NCI-H2196 treated with DMSO at 0.1 percent for 48 hours (cell line): ENCODE results near the gene RPL36.

Source experiments
- DNase-seq: peaks from one replicate; lab custom pipeline; 2025; ENCODE audit not compliant: unreplicated experiment; lab: John Stamatoyannopoulos, UW

The RPL36 gene

DNA sequence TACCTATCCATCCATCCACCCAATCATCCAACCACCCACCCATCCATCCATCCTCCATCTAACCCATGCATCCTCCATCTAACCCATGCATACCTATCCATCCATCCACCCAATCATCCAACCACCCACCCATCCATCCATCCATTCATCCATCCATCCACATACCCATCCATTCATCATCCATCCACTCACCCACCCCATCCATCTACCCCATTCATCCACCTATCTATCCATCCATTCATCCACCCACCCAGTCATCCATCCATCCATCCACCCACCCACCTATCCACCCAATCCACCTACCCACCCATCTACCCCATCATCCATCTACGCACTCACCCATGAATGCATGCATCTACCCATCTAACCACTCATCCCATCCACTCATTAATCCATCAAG is 16.3 kb upstream of the RPL36 start:
- DNase-seq = no peak

- no peak for DNase-seq
These were observed 15.4 kb upstream of the RPL36 start for GRCh38 chr19:5674714-5675113.

DNA sequence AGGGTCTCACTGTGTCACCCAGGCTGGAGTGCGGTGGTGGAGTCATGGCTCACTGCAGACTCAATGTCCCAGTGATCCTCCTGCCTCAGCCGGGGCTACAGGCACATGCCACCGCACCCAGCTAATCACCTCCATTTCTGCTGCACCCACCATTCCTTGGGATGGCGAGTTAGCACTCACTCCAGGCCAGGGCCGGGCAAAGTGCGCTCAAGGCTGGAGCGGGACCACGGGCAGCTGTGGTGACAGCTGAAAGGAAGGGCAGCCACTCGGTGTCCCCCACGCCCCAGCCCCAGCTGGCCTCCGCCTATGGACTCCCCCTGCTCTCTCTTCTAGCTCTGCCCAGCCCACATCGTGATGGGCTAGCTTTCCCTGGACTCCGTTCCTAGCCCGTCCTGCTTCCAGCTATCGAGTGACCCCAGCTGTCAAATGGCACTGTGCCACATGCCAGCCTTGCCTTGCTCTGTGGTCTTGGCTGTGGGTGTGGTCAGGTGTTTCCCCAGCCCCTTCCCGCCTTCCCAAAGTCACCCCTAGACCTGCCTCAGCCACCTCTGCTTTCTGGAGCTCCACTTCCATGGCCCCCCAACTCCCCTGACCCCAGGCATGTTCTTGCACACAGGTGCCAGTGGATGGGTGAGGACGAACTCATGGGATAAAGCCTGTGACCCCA is 13.9 kb upstream of the RPL36 start:
- DNase-seq = no peak

DNA sequence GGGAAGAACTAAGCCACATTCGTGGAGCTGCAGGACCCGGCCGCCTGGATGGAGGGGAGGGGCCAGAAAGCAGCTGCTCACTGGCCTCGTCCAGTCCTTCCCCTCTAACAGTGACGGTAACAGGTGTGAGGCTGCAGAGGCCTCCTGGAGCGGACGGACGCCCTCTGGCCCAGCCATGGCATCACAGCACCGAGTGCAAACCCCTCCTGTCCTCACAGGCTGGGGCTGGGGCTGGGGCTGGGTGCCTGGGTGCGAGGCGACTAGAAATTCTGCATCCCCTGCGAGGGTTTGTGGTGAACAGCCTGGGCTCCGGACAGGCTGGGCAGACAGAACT is 13.4 kb upstream of the RPL36 start:
- no peak for DNase-seq

- DNase-seq = no peak
These were observed 13.0 kb upstream of the RPL36 start for GRCh38 chr19:5677136-5677535.

- DNase-seq = no peak
These were observed 12.5 kb upstream of the RPL36 start for GRCh38 chr19:5677580-5677979.

DNA sequence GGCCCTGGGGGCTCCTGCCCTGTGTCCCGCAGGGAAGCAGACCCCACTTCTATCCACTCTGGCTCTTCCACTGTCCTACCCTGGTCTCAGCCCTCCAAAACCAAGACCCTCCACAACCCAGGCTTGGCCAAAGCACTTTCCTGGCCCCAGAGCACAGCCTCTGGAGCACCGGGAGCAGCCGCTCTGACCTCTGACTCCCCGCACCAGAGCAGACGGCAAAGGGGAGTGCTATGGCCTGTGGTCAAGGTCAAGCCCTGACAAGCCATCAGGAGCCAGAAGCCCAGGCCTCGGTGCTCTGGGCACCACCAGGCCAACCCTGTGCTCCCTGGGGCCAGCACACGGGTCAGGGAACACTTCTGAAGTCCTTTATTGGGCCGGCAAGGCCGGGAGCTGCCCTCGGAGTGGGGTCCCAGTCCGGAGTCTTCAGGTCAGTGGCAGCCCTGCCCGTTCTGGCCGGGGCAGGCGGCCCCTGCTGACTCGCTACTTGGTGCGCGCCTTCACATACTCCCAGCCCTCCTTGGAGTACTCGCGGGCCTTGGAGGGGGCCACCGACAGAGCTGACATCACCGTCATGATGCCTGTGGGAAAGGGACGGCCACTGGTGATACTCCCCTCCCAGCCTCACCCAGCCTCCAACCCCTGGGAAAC is 11.9 kb upstream of the RPL36 start:
- no peak for DNase-seq

DNA sequence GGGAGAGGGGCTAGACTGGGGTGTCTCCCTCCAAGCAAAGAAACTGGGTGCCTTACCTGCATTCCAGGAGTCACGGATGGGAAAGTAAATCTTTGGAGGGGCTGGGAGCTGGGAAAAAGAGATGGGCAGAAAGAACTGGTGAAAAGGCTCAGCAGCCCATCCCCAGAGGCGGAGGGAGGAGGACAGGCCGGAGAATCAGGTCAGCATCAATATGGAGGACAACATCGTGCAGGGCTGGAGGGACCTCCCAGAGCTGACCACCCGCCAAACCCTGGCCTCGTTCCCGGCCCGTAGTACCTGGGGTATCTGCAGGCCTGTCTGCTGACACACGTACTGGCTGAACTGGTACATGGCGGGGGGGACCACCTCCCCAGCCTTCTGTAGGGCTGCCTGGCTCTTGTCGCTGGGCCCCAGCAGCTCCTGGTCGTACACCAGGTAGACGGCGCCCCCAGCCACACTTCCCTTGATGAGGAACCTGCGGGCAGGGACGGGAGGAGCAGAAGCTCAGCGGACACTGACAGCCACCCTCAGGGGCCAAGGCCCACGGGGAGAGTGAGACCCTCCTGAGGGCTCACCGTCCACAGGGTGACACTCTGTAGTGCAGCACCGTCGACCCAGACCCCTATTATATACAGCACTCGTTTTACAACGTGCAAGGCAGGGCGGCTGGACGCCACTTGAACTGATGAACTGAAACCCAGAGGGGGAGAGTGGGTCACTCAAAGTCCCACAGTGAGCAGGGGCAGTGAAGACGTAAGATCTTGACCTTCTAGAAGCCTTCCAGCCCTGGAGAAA is 10.6 kb upstream of the RPL36 start:
- DNase-seq = no peak

DNA sequence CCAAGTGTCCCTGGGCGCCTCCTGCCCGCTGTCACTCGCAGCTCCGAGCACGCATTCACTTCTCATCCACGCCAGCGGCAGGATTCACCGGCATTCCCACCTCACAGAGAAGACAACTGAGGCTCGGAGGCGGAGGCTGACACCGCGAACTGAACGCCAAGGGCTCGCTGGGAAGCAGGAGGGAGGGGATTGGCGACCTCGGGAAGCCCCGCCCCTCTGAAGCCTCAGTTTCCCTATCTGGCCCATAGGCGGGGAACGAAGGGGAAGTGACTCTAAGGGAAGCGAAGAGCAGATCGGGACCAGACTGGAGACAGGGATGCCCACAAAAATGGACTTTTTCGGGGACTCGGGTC is 10.0 kb upstream of the RPL36 start:
- no peak for DNase-seq

GRCh38 chr19:5680437-5681368 is 9.4 kb upstream of the RPL36 start, which contains the start of the genes HSD11B1L and MICOS13:
Gene HSD11B1L (plus strand): TSS chr19:5681027. CDS start chr19:5684833, 3,806 bp downstream.
Gene MICOS13 (minus strand): TSS chr19:5680516. CDS start chr19:5680486, 30 bp downstream.
- DNase-seq = peak; percentile 95

DNA sequence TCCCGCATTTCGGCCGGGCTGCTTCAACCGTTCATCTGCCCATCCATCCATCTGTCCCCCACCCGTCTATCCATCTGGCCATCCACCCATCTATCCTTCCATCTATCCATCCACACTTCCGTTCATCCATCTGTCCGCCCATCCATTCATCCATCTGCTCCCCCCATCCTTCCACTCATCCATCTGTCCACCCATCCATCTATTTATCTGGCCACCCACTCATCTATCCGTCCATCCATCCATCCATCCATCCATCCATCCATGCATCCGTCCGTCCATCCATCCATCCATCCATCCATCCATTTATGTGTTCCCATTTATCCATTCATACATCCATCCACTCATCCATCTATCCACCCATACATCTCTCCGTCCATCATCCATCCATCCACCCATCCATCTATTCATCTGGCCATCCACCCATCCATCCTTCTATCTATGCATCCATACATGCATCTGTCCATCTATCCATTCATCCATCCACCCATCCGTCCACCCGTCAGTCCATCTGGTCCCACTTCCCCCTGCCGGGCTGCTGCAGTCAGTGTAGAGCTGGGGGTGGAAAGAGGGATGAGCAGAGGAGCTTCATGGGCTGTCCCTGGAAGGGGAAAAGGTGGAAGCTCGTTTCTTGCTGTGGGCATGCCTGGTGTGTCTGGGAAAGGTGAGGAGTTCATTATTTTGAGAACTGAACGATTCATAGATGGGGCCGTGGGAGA is 8.5 kb upstream of the RPL36 start:
- DNase-seq = no peak

DNA sequence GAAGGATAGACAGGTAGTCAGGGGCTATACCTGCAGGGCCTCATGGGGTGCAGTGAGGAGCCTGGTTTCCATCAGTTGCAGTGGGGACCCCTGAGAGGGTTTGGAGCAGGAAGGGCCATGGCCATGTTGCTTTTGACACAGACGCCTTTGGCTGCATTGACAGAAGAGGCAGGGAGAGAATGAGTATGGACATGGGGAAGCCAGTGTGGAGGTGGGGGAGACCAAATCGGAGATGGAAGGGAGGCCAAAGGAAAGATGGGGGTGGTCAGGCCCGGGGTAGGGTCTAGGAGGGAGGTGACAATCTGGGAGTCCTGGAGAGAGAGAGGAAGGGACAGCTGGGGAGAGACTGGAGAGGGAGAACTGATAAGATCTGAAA is 8.0 kb upstream of the RPL36 start:
- no peak for DNase-seq

- DNase-seq = no peak
These were observed 6.8 kb upstream of the RPL36 start for GRCh38 chr19:5683177-5683886.

DNA sequence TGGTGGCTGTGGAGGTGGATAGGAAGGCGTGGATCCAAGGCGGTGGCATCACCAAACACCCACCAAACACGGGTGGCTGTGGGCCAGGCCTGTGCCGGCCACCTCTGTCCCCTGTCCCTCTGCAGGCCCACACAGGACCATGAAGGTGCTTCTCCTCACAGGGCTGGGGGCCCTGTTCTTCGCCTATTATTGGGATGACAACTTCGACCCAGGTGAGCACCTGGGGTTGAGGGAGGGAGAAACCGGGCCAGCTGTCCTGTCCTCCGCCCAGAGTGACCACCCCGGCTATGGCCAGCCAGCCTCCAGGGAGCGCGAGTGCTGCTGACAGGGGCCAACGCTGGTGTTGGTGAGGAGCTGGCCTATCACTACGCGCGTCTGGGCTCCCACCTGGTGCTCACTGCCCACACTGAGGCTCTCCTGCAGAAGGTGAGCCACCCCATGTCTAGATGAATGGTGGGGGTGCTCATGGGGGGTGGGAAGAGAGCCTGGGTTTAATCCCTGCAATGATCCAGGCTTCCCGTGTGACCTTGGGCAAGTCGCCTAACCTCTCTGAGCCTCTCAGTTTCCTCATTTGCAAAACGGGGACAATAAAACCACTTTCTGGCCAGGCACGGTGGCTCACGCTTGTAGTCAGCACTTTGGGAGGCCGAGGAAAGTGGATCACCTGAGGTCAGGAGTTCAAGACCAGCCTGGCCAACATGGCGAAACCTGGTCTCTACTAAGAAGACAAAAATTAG is 5.2 kb upstream of the RPL36 start:
- no peak for DNase-seq

- no peak for DNase-seq
These were observed 3.8 kb upstream of the RPL36 start for GRCh38 chr19:5686326-5686646.

DNA sequence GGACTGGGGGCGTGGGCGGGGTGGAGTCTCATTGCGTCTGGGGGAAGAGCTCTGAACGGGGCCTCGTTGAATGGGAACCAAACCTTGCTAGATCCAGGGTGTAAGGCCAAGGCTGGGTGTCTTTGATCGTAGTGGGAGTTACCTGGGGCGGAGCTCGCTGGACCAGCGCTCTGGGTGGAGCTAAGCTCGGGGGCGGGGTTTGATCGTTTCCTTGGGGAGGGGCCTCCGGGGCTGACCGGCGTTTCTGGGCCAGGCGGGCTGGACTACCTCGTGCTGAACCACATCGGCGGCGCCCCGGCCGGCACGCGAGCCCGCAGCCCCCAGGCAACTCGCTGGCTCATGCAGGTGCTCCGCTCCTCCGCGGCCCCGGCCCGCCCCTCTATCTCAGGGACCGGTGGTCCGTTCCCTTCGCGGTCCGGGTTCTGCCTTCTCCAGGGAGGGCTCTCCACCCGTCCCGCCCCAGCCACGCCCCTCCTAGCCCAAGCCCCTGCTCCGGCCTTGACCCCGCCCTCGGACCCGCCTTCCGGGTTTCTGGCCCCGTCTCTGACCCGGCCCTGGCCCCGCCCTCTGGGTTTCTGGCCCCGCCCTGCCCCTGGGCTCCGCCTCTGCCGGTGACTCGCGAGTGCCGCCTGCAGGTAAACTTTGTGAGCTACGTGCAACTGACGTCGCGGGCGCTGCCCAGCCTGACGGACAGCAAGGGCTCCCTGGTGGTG is 3.3 kb upstream of the RPL36 start:
- peak; percentile 92 for DNase-seq

GRCh38 chr19:5687360-5688198 is 2.5 kb upstream of the RPL36 start:
- DNase-seq = no peak
